ENCODE measurements around the gene ST7. TPM values are rescaled to one million over a fixed set of nuclear protein-coding genes. Genes with fewer than 3 reads are reported as not detected.

Gene ST7
- total and polyA plus RNA-seq, 2 of the 13 experiments (the other 11 are each of a cell fraction or from before 2014, with no cell fraction given): 17.3 to 23.5 TPM

GRCh38 chr7:117124591-117125220, 171.4 kb downstream of the ST7 start (continued):
- TF ChIP-seq AGO2 (optimal IDR thresholded peaks at IDR 0.05; ENCODE audit: low read depth, low read length): no peak
- no peak for TF ChIP-seq MBNL3 (CRISPR knock-in tag; conservative IDR thresholded peaks at IDR 0.05)
- TF ChIP-seq, protein P1, sequence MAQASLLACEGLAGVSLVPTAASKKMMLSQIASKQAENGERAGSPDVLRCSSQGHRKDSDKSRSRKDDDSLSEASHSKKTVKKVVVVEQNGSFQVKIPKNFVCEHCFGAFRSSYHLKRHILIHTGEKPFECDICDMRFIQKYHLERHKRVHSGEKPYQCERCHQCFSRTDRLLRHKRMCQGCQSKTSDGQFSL (CRISPR knock-in tag; IDR thresholded peaks at IDR 0.05): no peak
- no peak for TF ChIP-seq MIER2 (CRISPR knock-in tag; IDR thresholded peaks at IDR 0.05)
- TF ChIP-seq ZNF776 (CRISPR knock-in tag; IDR thresholded peaks at IDR 0.05): no peak
- no peak for TF ChIP-seq TAF15 (IDR thresholded peaks at IDR 0.05; ENCODE audit: low read depth, low read length, poor library complexity, severe bottlenecking)
- TF ChIP-seq ZBTB10 (CRISPR knock-in tag; IDR thresholded peaks at IDR 0.05; ENCODE audit: borderline replicate concordance): no peak
- TF ChIP-seq ZBTB7A (CRISPR knock-in tag; IDR thresholded peaks at IDR 0.05): no peak
- TF ChIP-seq ZNF792 (CRISPR knock-in tag; IDR thresholded peaks at IDR 0.05): no peak; the same call in 1 of the 2 replicates
- TF ChIP-seq ZMAT3 (CRISPR knock-in tag; conservative IDR thresholded peaks at IDR 0.05): no peak
- no peak for TF ChIP-seq ZNF44 (CRISPR knock-in tag; IDR thresholded peaks at IDR 0.05)
- no peak for TF ChIP-seq SP2 (CRISPR knock-in tag; IDR thresholded peaks at IDR 0.05)
- no peak for TF ChIP-seq TBX3 (IDR thresholded peaks at IDR 0.05; ENCODE audit: borderline replicate concordance)
- no peak for TF ChIP-seq NCOA5 (CRISPR knock-in tag; IDR thresholded peaks at IDR 0.05)
- TF ChIP-seq ZNF589 (CRISPR knock-in tag; conservative IDR thresholded peaks at IDR 0.05): no peak
- no peak; the same call in 1 of the 2 replicates for TF ChIP-seq RXRA (CRISPR knock-in tag; IDR thresholded peaks at IDR 0.05)
- TF ChIP-seq, protein P2, sequence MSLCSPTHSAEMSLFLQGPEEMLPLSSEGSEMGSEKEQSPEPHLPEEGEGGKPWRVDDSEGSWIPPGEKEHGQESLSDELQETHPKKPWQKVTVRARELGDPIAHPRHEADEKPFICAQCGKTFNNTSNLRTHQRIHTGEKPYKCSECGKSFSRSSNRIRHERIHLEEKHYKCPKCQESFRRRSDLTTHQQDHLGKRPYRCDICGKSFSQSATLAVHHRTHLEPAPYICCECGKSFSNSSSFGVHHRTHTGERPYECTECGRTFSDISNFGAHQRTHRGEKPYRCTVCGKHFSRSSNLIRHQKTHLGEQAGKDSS (CRISPR knock-in tag; IDR thresholded peaks at IDR 0.05; ENCODE audit: borderline replicate concordance, low read depth): no peak
- no peak for TF ChIP-seq KLF16 (CRISPR knock-in tag; IDR thresholded peaks at IDR 0.05)
- TF ChIP-seq XBP1 (CRISPR knock-in tag; IDR thresholded peaks at IDR 0.05): no peak
- TF ChIP-seq HNRNPLL (IDR thresholded peaks at IDR 0.05; ENCODE audit: low read depth, low read length, poor library complexity, severe bottlenecking): no peak
- no peak for TF ChIP-seq ZNF770 (CRISPR knock-in tag; IDR thresholded peaks at IDR 0.05)
- no peak for TF ChIP-seq JDP2 (CRISPR knock-in tag; IDR thresholded peaks at IDR 0.05; ENCODE audit: borderline replicate concordance)
- TF ChIP-seq ZNF496 (CRISPR knock-in tag; IDR thresholded peaks at IDR 0.05; ENCODE audit: insufficient replicate concordance): no peak
- TF ChIP-seq SALL2 (CRISPR knock-in tag; IDR thresholded peaks at IDR 0.05): no peak
- no peak for TF ChIP-seq ZNF572 (CRISPR knock-in tag; IDR thresholded peaks at IDR 0.05)
- TF ChIP-seq NFE2 (CRISPR knock-in tag; IDR thresholded peaks at IDR 0.05): no peak
- no peak for TF ChIP-seq ZNF530 (CRISPR knock-in tag; IDR thresholded peaks at IDR 0.05; ENCODE audit: low read depth)
